ENCODE results near the gene MAL. TPM values are rescaled to one million over a fixed set of nuclear protein-coding genes. Genes with fewer than 3 reads are reported as not detected.

MAL gene
- polyA plus RNA-seq, 1 of the 3 experiments (the other 2 are of a cell fraction): not detected

DNA sequence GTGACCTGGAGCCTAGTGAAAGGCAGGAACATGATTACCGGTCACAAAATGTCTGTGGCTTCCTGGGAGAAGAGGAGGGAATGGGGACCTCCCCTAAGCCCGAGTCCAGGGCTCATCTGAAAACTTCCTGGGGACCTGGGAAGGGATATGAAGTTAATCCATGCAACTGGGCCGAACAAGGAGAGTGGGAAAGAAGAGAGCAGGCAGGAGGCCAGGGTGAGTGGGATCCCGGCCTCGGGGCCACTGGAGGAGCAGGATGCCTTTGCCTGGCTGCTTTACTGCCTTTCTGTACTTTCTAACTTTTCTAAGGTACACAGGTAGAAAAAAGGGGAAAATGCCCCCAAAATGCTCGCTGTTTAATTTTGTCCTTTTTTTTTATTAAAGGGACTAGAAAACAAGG lies 43.4 kb upstream of the MAL start:
- no peak overlapping the region for H2AFZ ChIP-seq (ENCODE audit: low read depth)
- H3K9me3 ChIP-seq: no peaks in the 10 kb centered on the region
- H3K9me2 ChIP-seq: no peaks in the 10 kb centered on the region
- no peaks in the 10 kb centered on the region for H4K20me1 ChIP-seq (ENCODE audit: insufficient read depth)
- DNase-seq: no peak
- no peak overlapping the region for H3K27ac ChIP-seq (ENCODE audit: low read depth in 2 of 2, low read length in 1 of 2)
- H3K9ac ChIP-seq: no peak overlapping the region
- H3F3A ChIP-seq (replicated peaks; ENCODE audit: insufficient read depth): no peaks in the 10 kb centered on the region
- ChIA-PET POLR2A (no interaction called here), CTCF (no interaction called here)
- no peaks in the 10 kb centered on the region for H3K36me3 ChIP-seq (replicated peaks in 1 of 2; ENCODE audit: control insufficient read depth in 1 of 2, insufficient read depth in 2 of 2, low read length in 1 of 2)
- H3K79me2 ChIP-seq (ENCODE audit: insufficient read depth): no peaks in the 10 kb centered on the region
- no peak for TF ChIP-seq ZBTB33 (IDR thresholded peaks at IDR 0.05; ENCODE audit: borderline replicate concordance, low read depth)
- TF ChIP-seq, protein P1, sequence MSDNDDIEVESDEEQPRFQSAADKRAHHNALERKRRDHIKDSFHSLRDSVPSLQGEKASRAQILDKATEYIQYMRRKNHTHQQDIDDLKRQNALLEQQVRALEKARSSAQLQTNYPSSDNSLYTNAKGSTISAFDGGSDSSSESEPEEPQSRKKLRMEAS (IDR thresholded peaks at IDR 0.05; ENCODE audit: low read depth): no peak
- TF ChIP-seq SMC3 (IDR thresholded peaks at IDR 0.05; ENCODE audit: low read depth, low read length): no peak
- no peak for TF ChIP-seq CHD2 (IDR thresholded peaks at IDR 0.05; ENCODE audit: low read length, partially characterized antibody)
- no peak for TF ChIP-seq TAF1 (IDR thresholded peaks at IDR 0.05; ENCODE audit: borderline replicate concordance, low read depth, low read length)
- TF ChIP-seq GABPA (IDR thresholded peaks at IDR 0.05; ENCODE audit: low read depth): no peak
- no peak for TF ChIP-seq RAD21 (IDR thresholded peaks at IDR 0.05; ENCODE audit: low read length)
- TF ChIP-seq MXI1 (IDR thresholded peaks at IDR 0.05; ENCODE audit: low read depth, low read length): no peak
- TF ChIP-seq, protein P2, sequence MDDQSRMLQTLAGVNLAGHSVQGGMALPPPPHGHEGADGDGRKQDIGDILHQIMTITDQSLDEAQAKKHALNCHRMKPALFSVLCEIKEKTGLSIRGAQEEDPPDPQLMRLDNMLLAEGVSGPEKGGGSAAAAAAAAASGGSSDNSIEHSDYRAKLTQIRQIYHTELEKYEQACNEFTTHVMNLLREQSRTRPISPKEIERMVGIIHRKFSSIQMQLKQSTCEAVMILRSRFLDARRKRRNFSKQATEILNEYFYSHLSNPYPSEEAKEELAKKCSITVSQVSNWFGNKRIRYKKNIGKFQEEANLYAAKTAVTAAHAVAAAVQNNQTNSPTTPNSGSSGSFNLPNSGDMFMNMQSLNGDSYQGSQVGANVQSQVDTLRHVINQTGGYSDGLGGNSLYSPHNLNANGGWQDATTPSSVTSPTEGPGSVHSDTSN (IDR thresholded peaks at IDR 0.05): no peak
- TF ChIP-seq TCF12 (IDR thresholded peaks at IDR 0.05): no peak
- TF ChIP-seq SIN3A (IDR thresholded peaks at IDR 0.05; ENCODE audit: borderline replicate concordance, low read depth, low read length): no peak
- TF ChIP-seq NFIC (IDR thresholded peaks at IDR 0.05; ENCODE audit: borderline replicate concordance): no peak
- no peak for TF ChIP-seq FOXJ3 (CRISPR knock-in tag; IDR thresholded peaks at IDR 0.05)
- TF ChIP-seq USF1 (IDR thresholded peaks at IDR 0.05; ENCODE audit: borderline replicate concordance, low read depth): no peak
- TF ChIP-seq EZH2phosphoT487 (IDR thresholded peaks at IDR 0.05; ENCODE audit: borderline replicate concordance, low read depth): no peak
- TF ChIP-seq EP300 (IDR thresholded peaks at IDR 0.05; ENCODE audit: borderline replicate concordance in 1 of 2, low read depth in 1 of 2, low read length in 1 of 2): no peak
- H3K4me1 ChIP-seq (ENCODE audit: control insufficient read depth in 1 of 2, insufficient read depth in 2 of 2, low read depth in 1 of 2, low read length in 1 of 2): no peaks in the 10 kb centered on the region
- H3K4me2 ChIP-seq: no peak overlapping the region
- H3K4me3 ChIP-seq (ENCODE audit: low read depth in 2 of 2, low read length in 1 of 2): no peak overlapping the region
- H3K27me3 ChIP-seq (ENCODE audit: insufficient read depth): peaks cover 42% of the 10 kb centered on the region
- 39% methylated on average over 6 of the region's 6 CpGs for WGBS (ENCODE audit: low lambda C conversion rate)

Measured in SK-N-SH (cell line).